Measurements from ENCODE around the gene AMN. TPM values are rescaled to one million over a fixed set of nuclear protein-coding genes. Genes with fewer than 3 reads are reported as not detected.

AMN gene
- total RNA-seq, 1 donor from 2014 or later: not detected

DNA sequence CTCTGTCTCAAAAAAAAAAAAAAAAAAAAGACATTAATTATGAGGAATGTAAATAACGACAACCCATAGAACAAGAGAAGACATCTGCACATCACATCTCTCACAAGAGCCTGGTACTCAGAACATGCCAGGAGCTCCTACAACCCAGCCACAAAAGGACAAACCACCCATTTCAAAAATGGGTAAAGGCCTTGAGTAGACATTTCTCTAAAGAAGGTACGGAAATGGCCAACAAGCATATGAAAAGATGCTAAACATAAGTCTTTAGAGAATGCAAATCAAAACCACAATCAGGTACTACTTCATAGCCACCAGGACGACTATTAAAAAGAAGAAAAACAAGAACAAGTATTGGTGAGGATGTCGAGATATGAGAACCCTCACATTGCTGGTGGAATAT lies 13.3 kb downstream of the AMN start:
- Mint-ChIP-seq H3K4me1 (ENCODE audit: unreplicated experiment) (peaks cover 9% of the 10 kb centered on the region), H3K4me3 (ENCODE audit: unreplicated experiment) (no peak overlapping the region), H3K27me3 (ENCODE audit: unreplicated experiment) (peaks cover 14% of the 10 kb centered on the region), H3K27ac (ENCODE audit: unreplicated experiment) (no peak overlapping the region), H3K9me3 (ENCODE audit: unreplicated experiment) (no peaks in the 10 kb centered on the region), H3K36me3 (ENCODE audit: low read depth, unreplicated experiment) (peaks cover 40% of the 10 kb centered on the region)
- no peak for DNase-seq (ENCODE audit: low spot score)
- TF ChIP-seq, protein P1, sequence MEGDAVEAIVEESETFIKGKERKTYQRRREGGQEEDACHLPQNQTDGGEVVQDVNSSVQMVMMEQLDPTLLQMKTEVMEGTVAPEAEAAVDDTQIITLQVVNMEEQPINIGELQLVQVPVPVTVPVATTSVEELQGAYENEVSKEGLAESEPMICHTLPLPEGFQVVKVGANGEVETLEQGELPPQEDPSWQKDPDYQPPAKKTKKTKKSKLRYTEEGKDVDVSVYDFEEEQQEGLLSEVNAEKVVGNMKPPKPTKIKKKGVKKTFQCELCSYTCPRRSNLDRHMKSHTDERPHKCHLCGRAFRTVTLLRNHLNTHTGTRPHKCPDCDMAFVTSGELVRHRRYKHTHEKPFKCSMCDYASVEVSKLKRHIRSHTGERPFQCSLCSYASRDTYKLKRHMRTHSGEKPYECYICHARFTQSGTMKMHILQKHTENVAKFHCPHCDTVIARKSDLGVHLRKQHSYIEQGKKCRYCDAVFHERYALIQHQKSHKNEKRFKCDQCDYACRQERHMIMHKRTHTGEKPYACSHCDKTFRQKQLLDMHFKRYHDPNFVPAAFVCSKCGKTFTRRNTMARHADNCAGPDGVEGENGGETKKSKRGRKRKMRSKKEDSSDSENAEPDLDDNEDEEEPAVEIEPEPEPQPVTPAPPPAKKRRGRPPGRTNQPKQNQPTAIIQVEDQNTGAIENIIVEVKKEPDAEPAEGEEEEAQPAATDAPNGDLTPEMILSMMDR (IDR thresholded peaks at IDR 0.05; ENCODE audit: unreplicated experiment): no peak

DNA sequence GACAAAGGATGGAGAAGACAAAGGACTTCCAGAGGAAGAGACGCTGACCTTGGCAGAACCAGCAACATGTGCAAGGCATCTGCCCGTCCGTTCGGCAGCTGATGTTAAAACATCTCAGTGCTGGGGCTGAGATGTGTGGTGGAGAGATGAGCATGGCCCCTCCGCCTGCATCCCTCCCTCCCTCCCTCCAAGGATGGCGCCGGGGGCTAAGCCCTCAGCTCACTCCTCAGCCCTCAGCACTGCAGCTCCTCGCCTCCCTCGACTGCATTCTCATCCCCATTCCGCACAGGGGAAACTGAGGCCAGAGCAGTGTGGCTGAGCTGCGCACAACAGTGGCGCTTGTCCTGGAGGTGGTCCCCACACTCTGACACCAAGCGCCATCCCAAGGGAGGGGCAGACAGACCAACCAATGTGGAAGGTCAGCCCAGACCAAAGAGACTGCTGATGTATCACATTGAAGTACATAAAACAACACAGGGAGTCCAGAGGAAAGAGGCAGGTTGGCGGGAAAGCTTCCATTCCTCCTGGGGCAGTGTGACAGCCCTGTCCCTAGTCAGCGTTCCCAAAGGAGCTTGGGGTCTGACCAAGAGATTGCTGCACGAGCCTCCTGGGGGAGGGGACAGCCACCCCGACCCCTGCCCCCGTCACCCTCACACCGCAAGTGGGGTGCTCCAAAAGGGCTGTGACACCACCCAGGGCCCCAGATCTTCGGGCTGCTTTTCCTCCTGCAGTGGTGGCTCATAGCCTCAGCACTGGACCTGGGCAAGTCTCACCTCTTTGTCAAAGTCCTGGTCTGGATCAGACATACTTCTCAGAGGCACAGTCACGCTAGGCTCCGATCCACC lies 15.1 kb downstream of the AMN start:
- Mint-ChIP-seq H3K27me3 (ENCODE audit: unreplicated experiment) (peaks cover 6% of the 10 kb centered on the region), H3K27ac (ENCODE audit: unreplicated experiment) (no peak overlapping the region), H3K36me3 (ENCODE audit: low read depth, unreplicated experiment) (peaks cover 48% of the 10 kb centered on the region), H3K9me3 (ENCODE audit: unreplicated experiment) (no peaks in the 10 kb centered on the region), H3K4me3 (ENCODE audit: unreplicated experiment) (peak overlapping the region; percentile 52), H3K4me1 (ENCODE audit: unreplicated experiment) (peaks cover 9% of the 10 kb centered on the region)
- TF ChIP-seq, protein P1 (IDR thresholded peaks at IDR 0.05; ENCODE audit: unreplicated experiment): no peak
- DNase-seq (ENCODE audit: low spot score): no peak

DNA sequence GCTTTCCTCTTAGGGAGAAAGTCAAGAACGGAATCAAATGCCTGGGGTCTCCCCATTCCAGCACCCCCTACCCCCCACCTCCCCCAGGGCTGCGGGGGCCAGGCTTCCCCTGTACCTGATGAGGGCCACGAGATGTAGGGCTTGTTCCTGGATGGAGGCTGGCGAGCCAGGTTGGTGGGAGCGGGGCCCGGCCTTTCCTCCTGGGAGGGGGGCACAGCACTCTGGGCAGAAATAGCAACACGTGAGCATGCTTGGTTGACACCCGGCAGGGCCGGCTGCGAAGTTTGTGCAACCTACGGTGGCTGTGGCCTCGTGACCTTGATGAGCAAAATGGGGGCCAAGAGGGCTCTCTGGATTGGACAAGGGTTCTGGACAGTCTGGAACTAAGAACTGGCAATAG lies 15.7 kb downstream of the AMN start:
- Mint-ChIP-seq H3K27ac (ENCODE audit: unreplicated experiment) (no peak overlapping the region), H3K27me3 (ENCODE audit: unreplicated experiment) (peaks cover 6% of the 10 kb centered on the region), H3K4me1 (ENCODE audit: unreplicated experiment) (peaks cover 9% of the 10 kb centered on the region), H3K9me3 (ENCODE audit: unreplicated experiment) (no peaks in the 10 kb centered on the region), H3K4me3 (ENCODE audit: unreplicated experiment) (no peak overlapping the region), H3K36me3 (ENCODE audit: low read depth, unreplicated experiment) (peaks cover 47% of the 10 kb centered on the region)
- TF ChIP-seq, protein P1 (IDR thresholded peaks at IDR 0.05; ENCODE audit: unreplicated experiment): no peak
- no peak for DNase-seq (ENCODE audit: low spot score)

DNA sequence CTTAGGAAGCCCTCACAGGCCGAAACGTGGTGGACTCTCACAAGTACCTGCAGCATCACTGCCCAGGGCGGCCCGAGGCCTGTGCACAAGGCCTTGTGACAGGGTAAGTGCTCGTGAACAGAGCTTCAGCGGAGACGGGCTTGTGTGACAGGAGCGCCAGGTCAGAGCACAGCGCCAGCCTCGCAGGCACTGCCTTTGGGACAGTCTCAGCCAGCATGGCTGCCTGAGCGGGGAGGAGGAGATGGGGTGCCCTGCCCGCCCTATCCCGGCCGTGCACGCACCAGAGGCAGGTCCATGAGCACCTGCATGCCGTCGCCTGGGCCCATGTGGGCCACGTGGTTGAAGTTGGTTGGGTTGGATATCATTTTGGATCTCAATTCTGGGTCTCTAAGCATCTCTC lies 16.9 kb downstream of the AMN start:
- DNase-seq (ENCODE audit: low spot score): no peak
- Mint-ChIP-seq H3K4me3 (ENCODE audit: unreplicated experiment) (no peak overlapping the region), H3K27me3 (ENCODE audit: unreplicated experiment) (peaks cover 8% of the 10 kb centered on the region), H3K36me3 (ENCODE audit: low read depth, unreplicated experiment) (peaks cover 50% of the 10 kb centered on the region), H3K9me3 (ENCODE audit: unreplicated experiment) (no peaks in the 10 kb centered on the region), H3K27ac (ENCODE audit: unreplicated experiment) (no peak overlapping the region), H3K4me1 (ENCODE audit: unreplicated experiment) (peaks cover 9% of the 10 kb centered on the region)
- TF ChIP-seq, protein P1 (IDR thresholded peaks at IDR 0.05; ENCODE audit: unreplicated experiment): no peak

DNA sequence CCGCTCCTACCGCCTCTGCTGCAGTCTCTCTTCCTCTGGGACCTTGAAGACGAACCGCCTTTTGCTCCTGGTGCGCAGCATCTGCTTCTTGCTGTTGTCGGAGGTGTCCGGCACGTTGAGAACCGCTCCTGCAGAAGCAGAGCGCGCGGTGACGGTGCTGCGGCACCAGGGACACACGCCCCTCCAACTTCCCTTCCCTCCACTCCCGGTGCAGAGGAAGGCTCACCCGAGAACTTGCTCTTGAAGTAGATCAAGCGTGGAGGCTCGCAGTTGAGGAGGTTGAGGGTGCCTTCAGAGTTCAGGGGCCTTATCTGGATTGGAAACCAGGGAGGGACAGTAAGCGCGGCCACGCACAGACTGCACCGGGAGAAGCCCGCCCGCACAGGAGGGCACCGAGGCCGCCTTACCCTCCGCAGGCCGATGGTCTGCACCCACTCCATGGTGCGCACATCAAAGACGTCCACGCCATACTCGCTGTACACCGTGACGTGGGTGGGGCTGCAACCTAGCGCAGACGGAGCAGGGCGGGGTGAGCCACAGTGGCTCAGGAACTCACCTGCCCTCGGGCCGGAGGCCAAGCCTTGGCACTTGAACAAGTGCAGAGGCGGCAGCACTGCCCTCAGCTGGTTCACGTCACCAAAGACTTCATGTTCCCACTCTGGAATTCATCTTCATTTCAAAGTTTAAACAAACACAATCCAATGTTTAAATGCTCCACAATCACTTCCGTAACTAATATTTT lies 17.5 kb downstream of the AMN start:
- H3K4me3 Mint-ChIP-seq (ENCODE audit: unreplicated experiment): peak overlapping the region; percentile 76
- peaks cover 49% of the 10 kb centered on the region for H3K36me3 Mint-ChIP-seq (ENCODE audit: low read depth, unreplicated experiment)
- H3K4me1 Mint-ChIP-seq (ENCODE audit: unreplicated experiment): peaks cover 9% of the 10 kb centered on the region
- no peaks in the 10 kb centered on the region for H3K9me3 Mint-ChIP-seq (ENCODE audit: unreplicated experiment)
- H3K27me3 Mint-ChIP-seq (ENCODE audit: unreplicated experiment): peaks cover 10% of the 10 kb centered on the region
- no peak overlapping the region for H3K27ac Mint-ChIP-seq (ENCODE audit: unreplicated experiment)
- DNase-seq (ENCODE audit: low spot score): no peak
- TF ChIP-seq, protein P1 (IDR thresholded peaks at IDR 0.05; ENCODE audit: unreplicated experiment): no peak
